Measurements from ENCODE around the gene AUP1. TPM values are rescaled to one million over a fixed set of nuclear protein-coding genes. Genes with fewer than 3 reads are reported as not detected.
"Not testable (repeated sequence)": the region's sequence is repeated elsewhere in the genome, so short reads cannot be mapped to it uniquely, and the experiment has no call there.

The AUP1 gene
- polyA plus RNA-seq, 3 donors: 130 to 385 (median 149) TPM

- Mint-ChIP-seq H3K4me1 (peaks cover 54% of the 10 kb centered on the region), H3K9me3 (peaks cover 0 to 2% (median 0%) of the 10 kb centered on the region in 7 donors)
These were observed 32.7 kb upstream of the AUP1 start for GRCh38 chr2:74562126-74562775.

DNA sequence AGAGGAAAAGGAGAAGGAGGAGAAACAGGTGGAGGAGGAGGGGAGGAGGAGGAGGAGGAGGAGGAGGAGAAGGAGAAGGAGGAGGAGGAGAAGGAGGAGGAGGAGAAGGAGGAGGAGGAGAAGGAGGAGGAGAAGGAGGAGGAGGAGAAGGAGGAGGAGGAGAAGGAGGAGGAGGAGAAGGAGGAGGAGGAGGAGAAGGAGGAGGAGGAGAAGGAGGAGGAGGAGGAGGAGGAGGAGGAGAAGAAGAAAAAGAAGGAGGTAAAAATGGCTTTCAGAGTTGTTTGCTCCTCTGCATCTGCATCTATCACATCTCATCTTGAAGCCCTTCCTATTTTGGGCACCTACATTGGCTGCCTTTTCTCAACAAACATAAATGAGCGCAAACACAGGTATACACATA, 31.5 kb upstream of the AUP1 start:
- Histone ChIP-seq H3K79me2 (ENCODE audit: insufficient read depth, low read length) (peaks cover 20% of the 10 kb centered on the region), H4K20me1 (ENCODE audit: insufficient read depth, low read length) (peaks cover 23% of the 10 kb centered on the region), H3K4me1 (ENCODE audit: control insufficient read depth in 1 of 2, insufficient read depth in 2 of 2, low read length in 2 of 2) (peaks cover 31 to 41% of the 10 kb centered on the region in 2 donors), H3K36me3 (replicated peaks in 1 of 2; ENCODE audit: control insufficient read depth in 1 of 2, insufficient read depth in 2 of 2, low read length in 2 of 2) (peaks cover 20 to 28% of the 10 kb centered on the region in 2 donors)
- H3K27ac Mint-ChIP-seq: peak overlapping the region in 1 of 7 donors; percentile 48
- H3K9me3 Mint-ChIP-seq; H3K27me3 Mint-ChIP-seq (ENCODE audit: low read depth in 3 of 3); DNase-seq; H3K9ac ChIP-seq (ENCODE audit: insufficient read depth, low read length, poor library complexity, severe bottlenecking); H3K27ac ChIP-seq (ENCODE audit: low read depth in 1 of 2, low read length in 2 of 2); H3K4me2 ChIP-seq (replicated peaks; ENCODE audit: extremely low read depth, low read length, poor library complexity, severe bottlenecking); H3K9me3 ChIP-seq (replicated peaks in 1 of 2; ENCODE audit: control insufficient read depth in 1 of 2, insufficient read depth in 1 of 2, low read length in 2 of 2); H3K4me3 ChIP-seq (replicated peaks in 1 of 3; ENCODE audit: low read depth in 2 of 3, low read length in 3 of 3); intact Hi-C loops (cut with micrococcal nuclease); H2AFZ ChIP-seq (ENCODE audit: insufficient read depth, low read depth, low read length, poor library complexity, severe bottlenecking); H3K27me3 ChIP-seq (ENCODE audit: control insufficient read depth in 2 of 2, insufficient read depth in 2 of 2, low read length in 2 of 2); H3K4me3 Mint-ChIP-seq: not testable (repeated sequence)
- H3K36me3 Mint-ChIP-seq: peaks cover 15 to 19% of the 10 kb centered on the region in 2 donors
- H3K4me1 Mint-ChIP-seq: peaks cover 54% of the 10 kb centered on the region
- 100% methylated on average over 1 of the region's 1 CpG for WGBS (ENCODE audit: insufficient coverage)

More at GRCh38 chr2:74562126-74562775, 32.7 kb upstream of the AUP1 start:
- TF ChIP-seq, protein P1, sequence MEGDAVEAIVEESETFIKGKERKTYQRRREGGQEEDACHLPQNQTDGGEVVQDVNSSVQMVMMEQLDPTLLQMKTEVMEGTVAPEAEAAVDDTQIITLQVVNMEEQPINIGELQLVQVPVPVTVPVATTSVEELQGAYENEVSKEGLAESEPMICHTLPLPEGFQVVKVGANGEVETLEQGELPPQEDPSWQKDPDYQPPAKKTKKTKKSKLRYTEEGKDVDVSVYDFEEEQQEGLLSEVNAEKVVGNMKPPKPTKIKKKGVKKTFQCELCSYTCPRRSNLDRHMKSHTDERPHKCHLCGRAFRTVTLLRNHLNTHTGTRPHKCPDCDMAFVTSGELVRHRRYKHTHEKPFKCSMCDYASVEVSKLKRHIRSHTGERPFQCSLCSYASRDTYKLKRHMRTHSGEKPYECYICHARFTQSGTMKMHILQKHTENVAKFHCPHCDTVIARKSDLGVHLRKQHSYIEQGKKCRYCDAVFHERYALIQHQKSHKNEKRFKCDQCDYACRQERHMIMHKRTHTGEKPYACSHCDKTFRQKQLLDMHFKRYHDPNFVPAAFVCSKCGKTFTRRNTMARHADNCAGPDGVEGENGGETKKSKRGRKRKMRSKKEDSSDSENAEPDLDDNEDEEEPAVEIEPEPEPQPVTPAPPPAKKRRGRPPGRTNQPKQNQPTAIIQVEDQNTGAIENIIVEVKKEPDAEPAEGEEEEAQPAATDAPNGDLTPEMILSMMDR (IDR thresholded peaks at IDR 0.05): no peak
- peaks cover 11% of the 10 kb centered on the region for H4K20me1 ChIP-seq (ENCODE audit: insufficient read depth, low read length)
- H3K27me3 ChIP-seq (ENCODE audit: control insufficient read depth in 2 of 2, insufficient read depth in 2 of 2, low read length in 2 of 2): no peaks in the 10 kb centered on the region
- peak overlapping the region in 1 of 2 donors; percentile 52 for H3K27ac ChIP-seq (ENCODE audit: low read depth in 1 of 2, low read length in 2 of 2)
- H3K4me1 ChIP-seq (ENCODE audit: control insufficient read depth in 1 of 2, insufficient read depth in 2 of 2, low read length in 2 of 2): peaks cover 33 to 41% of the 10 kb centered on the region in 2 donors
- Mint-ChIP-seq H3K4me3 (peak overlapping the region; percentile 13 to 28), H3K36me3 (peaks cover 7% of the 10 kb centered on the region in 2 donors), H3K27me3 (ENCODE audit: low read depth in 3 of 3) (peaks cover 0 to 2% (median 1%) of the 10 kb centered on the region in 3 donors), H3K27ac (peak overlapping the region in 4 of 7 donors; percentile 53 to 88 (median 75))
- no peaks in the 10 kb centered on the region for H3K9me3 ChIP-seq (replicated peaks in 1 of 2; ENCODE audit: control insufficient read depth in 1 of 2, insufficient read depth in 1 of 2, low read length in 2 of 2)
- no peak overlapping the region for H3K4me2 ChIP-seq (replicated peaks; ENCODE audit: extremely low read depth, low read length, poor library complexity, severe bottlenecking)
- peaks cover 7% of the 10 kb centered on the region for H3K79me2 ChIP-seq (ENCODE audit: insufficient read depth, low read length)
- intact Hi-C loops (cut with micrococcal nuclease): no loop called here
- peak in 1 of 3 donors; percentile 34 for DNase-seq
- no peak overlapping the region for H3K9ac ChIP-seq (ENCODE audit: insufficient read depth, low read length, poor library complexity, severe bottlenecking)
- H3K4me3 ChIP-seq (replicated peaks in 1 of 3; ENCODE audit: low read depth in 2 of 3, low read length in 3 of 3): peak overlapping the region in 1 of 3 experiments; percentile 12
- peaks cover 9 to 16% of the 10 kb centered on the region in 2 donors for H3K36me3 ChIP-seq (replicated peaks in 1 of 2; ENCODE audit: control insufficient read depth in 1 of 2, insufficient read depth in 2 of 2, low read length in 2 of 2)
- H2AFZ ChIP-seq (ENCODE audit: insufficient read depth, low read depth, low read length, poor library complexity, severe bottlenecking): peak overlapping the region; percentile 48
- WGBS (ENCODE audit: insufficient coverage): 93% methylated on average over 3 of the region's 7 CpGs
